Progenitor cell of endocrine pancreas (in vitro differentiated cells): ENCODE results near the gene PTGER3. TPM values are rescaled to one million over a fixed set of nuclear protein-coding genes. Genes with fewer than 3 reads are reported as not detected.

ENCODE experiments used
- DNase-seq: peaks from one replicate; pipeline ENCODE4 v3.0.0; 2021; ENCODE audit warnings: low spot score; ENCODE audit not compliant: unreplicated experiment
- H3K27ac Mint-ChIP-seq: 2 replicates; pipeline ENCODE4 v1.8.0; 2021; ENCODE audit warnings: mild to moderate bottlenecking, moderate library complexity, mixed read lengths
- H3K27me3 Mint-ChIP-seq: 2 replicates; pipeline ENCODE4 v1.8.0; 2021; ENCODE audit warnings: mixed read lengths
- H3K36me3 Mint-ChIP-seq: 2 replicates; pipeline ENCODE4 v1.8.0; 2022; ENCODE audit warnings: mixed read lengths; ENCODE audit not compliant: insufficient read depth
- H3K4me1 Mint-ChIP-seq: 2 replicates; pipeline ENCODE4 v1.8.0; 2021; ENCODE audit warnings: low read depth, mixed read lengths
- H3K4me3 Mint-ChIP-seq: 2 replicates; pipeline ENCODE4 v1.8.0; 2021; ENCODE audit warnings: low read depth, mild to moderate bottlenecking, moderate library complexity, mixed read lengths
- H3K9me3 Mint-ChIP-seq: 2 replicates; pipeline ENCODE4 v1.8.0; 2021; ENCODE audit warnings: low read depth, mixed read lengths
- CTCF ChIP-seq: fragments of 200-600 bp; sonication (generic); IDR thresholded peaks from one replicate; pipeline ENCODE4 v1.5.0; 2021; ENCODE audit warnings: antibody characterized with exemption, mild to moderate bottlenecking; ENCODE audit not compliant: unreplicated experiment
- total RNA-seq: library from RNA; stranded (reverse); gene quantifications from 2 replicates; pipeline ENCODE4 v1.2.1, GENCODE V29; 2021

Gene PTGER3
- total RNA-seq, 1 donor from 2014 or later = 3.1 TPM

- no peak overlapping the region for H3K27ac Mint-ChIP-seq
- H3K36me3 Mint-ChIP-seq = peaks cover 37% of the 10 kb centered on the region
Observed at GRCh38 chr1:71068325-71069240, 21.0 kb upstream of the PTGER3 start.

GRCh38 chr1:71054791-71055190 lies 7.2 kb upstream of the PTGER3 start:
- no peak for TF ChIP-seq CTCF
- Mint-ChIP-seq H3K9me3 (no peaks in the 10 kb centered on the region), H3K27me3 (peaks cover 14% of the 10 kb centered on the region), H3K36me3 (peaks cover 10% of the 10 kb centered on the region), H3K4me1 (no peaks in the 10 kb centered on the region), H3K4me3 (no peak overlapping the region), H3K27ac (no peak overlapping the region)
- no peak for DNase-seq

More at GRCh38 chr1:71068325-71069240, 21.0 kb upstream of the PTGER3 start:
- no peak for TF ChIP-seq CTCF
- Mint-ChIP-seq H3K27me3 (no peaks in the 10 kb centered on the region), H3K4me3 (no peak overlapping the region), H3K9me3 (no peaks in the 10 kb centered on the region), H3K4me1 (no peaks in the 10 kb centered on the region)
- DNase-seq = no peak

- Mint-ChIP-seq H3K9me3 (no peaks in the 10 kb centered on the region), H3K27me3 (peaks cover 16% of the 10 kb centered on the region), H3K27ac (no peak overlapping the region), H3K36me3 (peaks cover 8% of the 10 kb centered on the region), H3K4me1 (no peaks in the 10 kb centered on the region), H3K4me3 (no peak overlapping the region)
- no peak for DNase-seq
- TF ChIP-seq CTCF = no peak
Observed at GRCh38 chr1:71054281-71054731, 6.7 kb upstream of the PTGER3 start.

- no peaks in the 10 kb centered on the region for H3K4me1 Mint-ChIP-seq
- no peak for DNase-seq
- TF ChIP-seq CTCF = no peak
- H3K36me3 Mint-ChIP-seq = peaks cover 5% of the 10 kb centered on the region
- H3K9me3 Mint-ChIP-seq = no peaks in the 10 kb centered on the region
- H3K27ac Mint-ChIP-seq = no peak overlapping the region
- H3K4me3 Mint-ChIP-seq = no peak overlapping the region
- peaks cover 21% of the 10 kb centered on the region for H3K27me3 Mint-ChIP-seq
Observed at GRCh38 chr1:71053758-71054157, 6.1 kb upstream of the PTGER3 start.

- Mint-ChIP-seq H3K27ac (no peak overlapping the region), H3K36me3 (peaks cover 5% of the 10 kb centered on the region), H3K27me3 (peaks cover 27% of the 10 kb centered on the region), H3K4me1 (peaks cover under 1% of the 10 kb centered on the region), H3K4me3 (no peak overlapping the region), H3K9me3 (no peaks in the 10 kb centered on the region)
- DNase-seq = no peak
- TF ChIP-seq CTCF = no peak
Observed at GRCh38 chr1:71053146-71053545, 5.5 kb upstream of the PTGER3 start.
